Gastrocnemius medialis (tissue), 4 donors: ENCODE results near the gene SEMA6B. TPM values are rescaled to one million over a fixed set of nuclear protein-coding genes. Genes with fewer than 3 reads are reported as not detected.
"Not testable (repeated sequence)": the region's sequence is repeated elsewhere in the genome, so short reads cannot be mapped to it uniquely, and the experiment has no call there.

Experiments
- ATAC-seq, 2 donors: fragments of 150-250 bp; one replicate each; pipeline ENCODE4 v1.9.1; 2016
- DNase-seq, 2 donors: peaks; one replicate each; pipeline ENCODE4 v3.0.0-alpha.2; 2019
- H3K27ac ChIP-seq, 4 donors: fragments of 200-600 bp; sonication (generic); 1 replicate in 1 of 4; 2 replicates in 3 of 4; pipeline ENCODE4 v1.5.1; 2016 to 2018; ENCODE audit warnings: mild to moderate bottlenecking in 2 of 4, moderate library complexity in 1 of 4
- H3K27me3 ChIP-seq, 3 donors: fragments of 200-600 bp; sonication (generic) in 2 of 3; 1 replicate in 1 of 3; 2 replicates in 2 of 3; pipeline versions ENCODE4 v1.5.1 to v1.6.0; 2016 to 2019; ENCODE audit warnings: mild to moderate bottlenecking in 1 of 3, moderate library complexity in 1 of 3
- H3K36me3 ChIP-seq, 2 donors: fragments of 200-600 bp; sonication (generic) in 1 of 2; one replicate each; pipeline ENCODE4 v1.5.1; 2017 to 2018
- H3K4me1 ChIP-seq, 2 donors: fragments of 200-600 bp; sonication (generic) in 1 of 2; one replicate each; pipeline ENCODE4 v1.5.1; 2016 to 2017; ENCODE audit warnings: mild to moderate bottlenecking in 2 of 2
- H3K4me3 ChIP-seq, 4 donors: fragments of 200-600 bp; sonication (generic) in 3 of 4; 1 replicate in 1 of 4; 2 replicates in 3 of 4; pipeline ENCODE4 v1.5.1; 2016 to 2019; ENCODE audit warnings: mild to moderate bottlenecking in 2 of 4
- H3K9me3 ChIP-seq, 3 donors: fragments of 200-600 bp; sonication (generic) in 2 of 3; 1 replicate in 1 of 3; 2 replicates in 2 of 3; pipeline ENCODE4 v1.5.1; 2016 to 2019
- POLR2A ChIP-seq, 2 donors: fragments of 450-650 bp; IDR thresholded peaks; one replicate each; pipeline ENCODE4 v1.6.1; 2017; ENCODE audit warnings: antibody characterized with exemption in 2 of 2, mild to moderate bottlenecking in 2 of 2, moderate library complexity in 2 of 2
- in situ Hi-C, 4 donors: fragments of 200-750 bp; cut with MboI; loops; one replicate each; pipeline versions ENCODE4 v1.15.0 to v1.8.0; 2017; ENCODE audit warnings: low sequenced_read_pairs in 4 of 4
- intact Hi-C: fragments of 100-400 bp; cut with DNase I; formaldehyde crosslinking; loops from one replicate; pipeline ENCODE4 v1.15.1; 2023; ENCODE audit warnings: low total_unique reads
- total RNA-seq, 4 donors: library from RNA; depleted of rRNA; stranded (reverse); fragments of >200 nt; gene quantifications; one replicate each; pipeline versions ENCODE4 v1.1.0 to v1.2.3, GENCODE V29; 2016
- TF ChIP-seq, protein P1 (sequence below), 5 experiments: fragments of 450-650 bp in 3 of 5; fragments of 200-600 bp in 2 of 5; sonication (generic) in 2 of 5; IDR thresholded peaks in 4 of 5; conservative IDR thresholded peaks in 1 of 5; 1 replicate in 4 of 5; 2 replicates in 1 of 5; pipeline ENCODE4 v1.5.1; 2016 to 2019; ENCODE audit warnings: antibody characterized with exemption in 5 of 5, mild to moderate bottlenecking in 3 of 5, moderate library complexity in 3 of 5

Gene SEMA6B
- total RNA-seq, 4 donors from 2014 or later, result 1.4 to 3.3 (median 2.6) TPM

DNA sequence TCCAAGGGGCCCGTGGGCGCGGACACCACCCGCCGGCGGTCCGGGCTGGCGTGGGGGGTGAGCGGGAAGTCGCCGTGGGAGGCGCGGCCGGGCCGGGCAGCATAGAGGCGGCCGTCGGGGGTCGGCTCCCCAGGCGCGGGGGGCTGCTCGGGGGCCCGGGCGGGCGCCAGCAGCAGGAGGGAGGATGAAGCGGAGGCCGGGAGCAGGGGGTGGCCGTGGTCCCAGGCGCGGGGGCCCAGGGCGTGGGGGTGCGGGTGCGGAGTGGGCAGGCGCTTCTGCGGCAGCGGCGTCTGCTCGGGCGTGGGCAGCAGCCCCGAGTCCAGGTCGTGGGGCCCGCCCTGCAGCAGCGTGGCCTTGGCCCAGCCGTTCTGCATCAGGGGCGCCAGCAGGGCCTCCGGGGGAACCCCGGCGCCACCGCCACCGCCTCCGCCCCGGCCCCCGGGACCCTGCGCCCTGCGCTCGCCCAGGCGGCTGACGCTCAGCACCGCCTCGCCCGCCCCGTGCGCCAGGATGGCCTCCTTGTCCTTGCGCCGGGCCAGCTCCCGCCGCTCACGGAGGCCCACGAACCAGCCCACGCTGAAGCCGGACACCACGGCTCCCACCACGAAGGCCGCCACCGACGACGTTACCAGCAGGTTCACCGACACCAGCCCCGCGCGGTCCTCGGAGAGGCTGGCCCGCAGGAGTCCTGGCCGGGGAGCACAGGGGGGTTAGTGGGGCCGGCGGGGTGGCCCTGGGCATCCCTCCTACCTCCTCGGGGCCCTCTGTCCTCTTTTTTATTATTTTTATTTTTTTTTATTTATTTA lies 15.4 kb downstream of the SEMA6B start:
- in situ Hi-C loops (no loop called here), intact Hi-C loops (no loop called here)
- H3K9me3 ChIP-seq, result no peaks in the 10 kb centered on the region
- DNase-seq (no peak), ATAC-seq (no peak)
- no peak overlapping the region for H3K27ac ChIP-seq
- no peak overlapping the region for H3K4me3 ChIP-seq
- H3K36me3 ChIP-seq, result no peaks in the 10 kb centered on the region
- H3K4me1 ChIP-seq, result no peaks in the 10 kb centered on the region
- TF ChIP-seq, protein P1, sequence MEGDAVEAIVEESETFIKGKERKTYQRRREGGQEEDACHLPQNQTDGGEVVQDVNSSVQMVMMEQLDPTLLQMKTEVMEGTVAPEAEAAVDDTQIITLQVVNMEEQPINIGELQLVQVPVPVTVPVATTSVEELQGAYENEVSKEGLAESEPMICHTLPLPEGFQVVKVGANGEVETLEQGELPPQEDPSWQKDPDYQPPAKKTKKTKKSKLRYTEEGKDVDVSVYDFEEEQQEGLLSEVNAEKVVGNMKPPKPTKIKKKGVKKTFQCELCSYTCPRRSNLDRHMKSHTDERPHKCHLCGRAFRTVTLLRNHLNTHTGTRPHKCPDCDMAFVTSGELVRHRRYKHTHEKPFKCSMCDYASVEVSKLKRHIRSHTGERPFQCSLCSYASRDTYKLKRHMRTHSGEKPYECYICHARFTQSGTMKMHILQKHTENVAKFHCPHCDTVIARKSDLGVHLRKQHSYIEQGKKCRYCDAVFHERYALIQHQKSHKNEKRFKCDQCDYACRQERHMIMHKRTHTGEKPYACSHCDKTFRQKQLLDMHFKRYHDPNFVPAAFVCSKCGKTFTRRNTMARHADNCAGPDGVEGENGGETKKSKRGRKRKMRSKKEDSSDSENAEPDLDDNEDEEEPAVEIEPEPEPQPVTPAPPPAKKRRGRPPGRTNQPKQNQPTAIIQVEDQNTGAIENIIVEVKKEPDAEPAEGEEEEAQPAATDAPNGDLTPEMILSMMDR (IDR thresholded peaks at IDR 0.05 in 4 of 5, conservative IDR thresholded peaks at IDR 0.05 in 1 of 5), result no peak
- no peak for TF ChIP-seq POLR2A (IDR thresholded peaks at IDR 0.05)
- H3K27me3 ChIP-seq, result no peaks in the 10 kb centered on the region

DNA sequence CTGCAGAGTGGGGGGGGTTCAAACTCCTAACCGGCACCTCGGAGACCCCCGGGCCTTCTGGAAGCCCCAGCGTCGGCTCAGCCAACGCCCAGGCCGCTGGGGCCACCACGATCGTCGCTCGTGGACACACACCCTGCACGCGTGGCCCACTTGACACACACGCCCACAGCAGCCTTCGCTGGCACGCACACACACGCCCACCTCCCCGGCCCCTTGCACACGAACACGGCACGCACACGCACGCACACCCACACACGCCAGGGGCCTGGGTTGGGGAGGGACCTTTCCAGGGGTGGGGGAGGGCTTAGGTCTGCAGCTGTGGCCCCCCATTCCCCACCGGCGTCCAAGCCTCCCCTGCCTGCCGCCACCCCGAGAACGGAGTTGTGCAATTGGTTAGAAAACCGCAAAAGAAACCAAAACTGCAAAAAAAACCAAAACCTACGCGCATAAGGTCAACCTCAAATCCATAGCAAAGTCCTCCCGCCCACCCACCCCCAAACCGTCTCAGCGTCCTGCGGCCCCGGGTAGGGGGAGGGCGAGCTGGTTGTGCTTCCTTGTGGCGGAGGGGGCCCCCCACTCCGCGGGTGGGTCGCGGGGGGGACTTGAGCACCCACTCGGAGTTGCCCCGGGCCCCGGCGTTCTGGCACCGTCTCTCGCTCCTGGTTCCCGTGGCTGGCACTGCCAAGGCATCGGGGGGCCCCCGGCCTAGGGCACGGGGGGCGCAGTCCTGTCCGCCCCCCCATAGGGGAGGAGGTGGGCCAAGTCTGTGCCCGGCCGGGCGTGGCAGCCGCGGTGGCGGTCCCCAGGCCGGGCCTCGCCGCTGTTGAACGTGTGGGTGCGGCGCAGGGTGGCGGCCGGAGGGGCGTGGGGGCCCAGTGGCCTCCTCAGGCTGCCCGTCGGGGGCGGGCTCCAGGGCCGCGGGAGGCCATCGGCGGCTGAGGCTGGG lies 16.3 kb downstream of the SEMA6B start:
- intact Hi-C loops, result no loop called here
- H3K4me1 ChIP-seq, result peaks cover 0 to 2% of the 10 kb centered on the region in 2 donors
- no peak for DNase-seq
- peak overlapping the region in 1 of 4 donors; percentile 5 for H3K4me3 ChIP-seq
- no peaks in the 10 kb centered on the region for H3K27me3 ChIP-seq
- no peaks in the 10 kb centered on the region for H3K36me3 ChIP-seq
- no peak for TF ChIP-seq POLR2A (IDR thresholded peaks at IDR 0.05)
- TF ChIP-seq, protein P1 (IDR thresholded peaks at IDR 0.05 in 4 of 5, conservative IDR thresholded peaks at IDR 0.05 in 1 of 5), result no peak
- no peak overlapping the region for H3K27ac ChIP-seq
- in situ Hi-C loops, result no loop called here
- no peak for ATAC-seq
- H3K9me3 ChIP-seq, result no peaks in the 10 kb centered on the region

DNA sequence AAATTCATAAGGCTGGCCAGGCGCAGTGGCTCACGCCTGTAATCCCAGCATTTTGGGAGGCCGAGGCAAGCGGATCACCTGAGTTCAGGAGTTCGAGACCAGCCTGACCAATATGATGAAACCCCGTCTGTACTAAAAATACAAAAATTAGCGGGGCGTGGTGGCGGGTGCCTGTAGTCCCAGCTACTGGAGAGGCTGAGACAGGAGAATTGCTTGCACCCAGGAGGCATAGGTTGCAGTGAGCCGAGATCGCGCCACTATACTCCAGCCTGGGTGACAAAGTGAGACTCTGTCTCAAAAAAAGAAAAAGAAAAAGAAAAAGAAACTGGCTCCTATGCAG lies 17.7 kb downstream of the SEMA6B start:
- in situ Hi-C loops, H3K36me3 ChIP-seq, ATAC-seq, H3K27ac ChIP-seq, H3K4me3 ChIP-seq, H3K27me3 ChIP-seq, intact Hi-C loops, H3K9me3 ChIP-seq, DNase-seq: not testable (repeated sequence)
- peaks cover 10 to 16% of the 10 kb centered on the region in 2 donors for H3K4me1 ChIP-seq

DNA sequence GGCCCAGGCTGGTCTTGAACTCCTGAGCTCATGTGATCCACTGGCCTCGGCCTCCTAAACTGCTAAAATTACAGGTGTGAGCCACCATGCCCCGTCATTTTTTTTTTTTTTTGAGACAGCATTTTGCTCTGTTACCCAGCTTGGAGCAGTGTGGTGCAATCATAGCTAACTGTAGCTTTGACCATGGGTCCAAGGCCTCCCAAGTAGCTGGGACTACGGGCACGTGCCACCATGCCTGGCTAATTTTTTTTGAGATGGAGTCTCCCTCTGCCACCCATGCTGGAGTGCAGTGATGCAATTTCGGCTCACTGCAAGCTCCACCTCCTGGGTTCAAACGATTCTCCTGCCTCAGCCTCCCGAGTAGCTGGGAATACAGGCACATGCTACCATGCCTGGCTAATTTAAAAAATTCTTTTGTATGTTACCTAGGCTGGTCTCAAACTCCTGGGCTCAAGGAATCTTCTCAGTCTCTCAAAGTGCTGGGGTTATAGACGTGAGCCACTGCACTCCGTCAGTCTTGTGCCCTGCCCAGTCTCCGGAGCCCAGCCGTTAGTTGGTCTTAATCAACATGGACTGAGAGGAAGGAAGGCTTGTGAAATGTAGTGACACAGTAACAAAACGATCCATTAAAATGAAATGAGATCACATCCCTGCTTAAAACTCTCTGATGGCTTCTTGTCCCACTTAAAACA lies 18.2 kb downstream of the SEMA6B start:
- ATAC-seq (no peak), DNase-seq (no peak)
- TF ChIP-seq, protein P1 (IDR thresholded peaks at IDR 0.05 in 4 of 5, conservative IDR thresholded peaks at IDR 0.05 in 1 of 5), result no peak
- TF ChIP-seq POLR2A (IDR thresholded peaks at IDR 0.05), result no peak
- Histone ChIP-seq H3K4me1 (peaks cover 15 to 21% of the 10 kb centered on the region in 2 donors), H3K36me3 (no peaks in the 10 kb centered on the region), H3K9me3 (no peaks in the 10 kb centered on the region), H3K27me3 (no peaks in the 10 kb centered on the region), H3K4me3 (no peak overlapping the region), H3K27ac (no peak overlapping the region)
- intact Hi-C loops (no loop called here), in situ Hi-C loops (no loop called here)
